RWPE2 (cell line): ENCODE measurements around the gene TTC28.

ENCODE experiments used
- ATAC-seq: fragments of 200-7000 bp; cut with Tn5 transposase; 3 replicates; pipeline ENCODE4 v1.9.1; 2021; ENCODE audit warnings: low read depth
- DNase-seq: peaks from one replicate; pipeline ENCODE4 v3.0.0-alpha.2; 2020; ENCODE audit warnings: low spot score
- H3K27ac ChIP-seq: fragments of 450-650 bp; 2 replicates; pipeline ENCODE4 v1.5.1; 2017; ENCODE audit warnings: mild to moderate bottlenecking; ENCODE audit not compliant: poor library complexity, severe bottlenecking
- H3K27me3 ChIP-seq: fragments of 250-450 bp; sonication (Bioruptor Pico); 2 replicates; pipeline ENCODE4 v1.5.1; 2021; ENCODE audit warnings: mild to moderate bottlenecking, moderate library complexity; ENCODE audit not compliant: insufficient read depth, poor library complexity, severe bottlenecking
- H3K36me3 ChIP-seq: fragments of 250-450 bp; sonication (Bioruptor Pico); 2 replicates; pipeline ENCODE4 v1.5.1; 2020; ENCODE audit warnings: low read depth, mild to moderate bottlenecking, moderate library complexity
- H3K4me1 ChIP-seq: fragments of 250-450 bp; sonication (Bioruptor Pico); 2 replicates; pipeline ENCODE4 v1.5.1; 2021; ENCODE audit warnings: mild to moderate bottlenecking, moderate library complexity; ENCODE audit not compliant: insufficient read depth, poor library complexity, severe bottlenecking
- H3K4me3 ChIP-seq: fragments of 250-450 bp; sonication (Bioruptor Pico); 2 replicates; pipeline ENCODE4 v1.5.1; 2021; ENCODE audit warnings: mild to moderate bottlenecking, moderate library complexity; ENCODE audit not compliant: severe bottlenecking
- H3K9me3 ChIP-seq: fragments of 250-450 bp; sonication (Bioruptor Pico); 2 replicates; pipeline ENCODE4 v1.5.1; 2021; ENCODE audit warnings: mild to moderate bottlenecking, moderate library complexity; ENCODE audit not compliant: severe bottlenecking
- CTCF ChIP-seq: fragments of 450-650 bp; IDR thresholded peaks from one replicate; pipeline ENCODE4 v1.5.1; 2017; ENCODE audit warnings: mild to moderate bottlenecking, moderate library complexity; ENCODE audit not compliant: poor library complexity, severe bottlenecking

The TTC28 gene

DNA sequence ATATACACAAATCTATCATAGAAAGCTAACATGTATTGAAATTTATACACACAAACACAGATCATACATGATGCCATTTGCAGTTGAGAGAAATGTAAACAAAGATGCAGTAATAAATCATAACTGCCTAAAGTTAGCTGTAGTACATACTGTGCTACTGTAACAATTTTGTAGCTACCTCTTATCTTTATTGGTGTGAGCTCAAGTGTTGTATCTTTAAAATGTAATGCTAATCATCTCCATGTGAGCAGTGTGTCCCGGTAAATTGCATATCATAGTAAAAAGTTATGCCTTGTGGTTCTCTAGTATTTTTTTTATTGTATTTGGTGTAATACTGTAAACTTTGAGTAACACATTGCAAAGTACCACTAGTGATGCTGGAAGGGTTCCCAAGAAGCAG, 743.7 kb downstream of the TTC28 start:
- Histone ChIP-seq H3K36me3 (no peaks in the 10 kb centered on the region; the same call in 1 of the 2 replicates), H3K27ac (no peak overlapping the region), H3K9me3 (no peaks in the 10 kb centered on the region), H3K27me3 (no peaks in the 10 kb centered on the region), H3K4me3 (no peak overlapping the region), H3K4me1 (peaks cover 5% of the 10 kb centered on the region)
- ATAC-seq (no peak), DNase-seq (no peak)
- no peak for TF ChIP-seq CTCF

DNA sequence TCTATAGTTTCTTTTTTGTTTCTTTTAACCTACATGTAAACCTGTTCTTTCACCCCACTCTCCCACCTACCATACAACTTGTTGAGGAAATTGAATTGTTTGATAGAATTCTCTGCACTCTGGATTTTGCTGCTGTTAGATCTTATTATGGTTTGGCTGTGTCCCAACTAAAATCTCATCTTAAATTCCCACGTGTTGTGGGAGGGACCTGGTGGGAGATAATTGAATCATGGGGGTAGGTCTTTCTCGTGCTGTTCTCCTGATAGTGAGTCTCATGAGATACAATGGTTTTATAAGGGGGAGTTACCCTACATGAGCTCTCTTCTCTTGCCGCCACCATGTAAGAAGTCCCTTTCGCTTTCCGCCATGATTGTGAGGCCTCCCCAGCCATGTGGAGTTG, 745.6 kb downstream of the TTC28 start:
- Histone ChIP-seq H3K9me3 (no peaks in the 10 kb centered on the region), H3K27ac (no peak overlapping the region), H3K36me3 (no peaks in the 10 kb centered on the region; the same call in 1 of the 2 replicates), H3K4me1 (peaks cover 18% of the 10 kb centered on the region), H3K4me3 (no peak overlapping the region), H3K27me3 (no peaks in the 10 kb centered on the region)
- ATAC-seq = no peak
- no peak for TF ChIP-seq CTCF
- DNase-seq = no peak

GRCh38 chr22:27933186-27933983, 746.3 kb downstream of the TTC28 start:
- Histone ChIP-seq H3K36me3 (no peaks in the 10 kb centered on the region; the same call in 1 of the 2 replicates), H3K27me3 (no peaks in the 10 kb centered on the region), H3K4me3 (no peak overlapping the region), H3K27ac (no peak overlapping the region), H3K9me3 (no peaks in the 10 kb centered on the region), H3K4me1 (peaks cover 18% of the 10 kb centered on the region)
- ATAC-seq (no peak), DNase-seq (no peak)
- TF ChIP-seq CTCF = no peak

DNA sequence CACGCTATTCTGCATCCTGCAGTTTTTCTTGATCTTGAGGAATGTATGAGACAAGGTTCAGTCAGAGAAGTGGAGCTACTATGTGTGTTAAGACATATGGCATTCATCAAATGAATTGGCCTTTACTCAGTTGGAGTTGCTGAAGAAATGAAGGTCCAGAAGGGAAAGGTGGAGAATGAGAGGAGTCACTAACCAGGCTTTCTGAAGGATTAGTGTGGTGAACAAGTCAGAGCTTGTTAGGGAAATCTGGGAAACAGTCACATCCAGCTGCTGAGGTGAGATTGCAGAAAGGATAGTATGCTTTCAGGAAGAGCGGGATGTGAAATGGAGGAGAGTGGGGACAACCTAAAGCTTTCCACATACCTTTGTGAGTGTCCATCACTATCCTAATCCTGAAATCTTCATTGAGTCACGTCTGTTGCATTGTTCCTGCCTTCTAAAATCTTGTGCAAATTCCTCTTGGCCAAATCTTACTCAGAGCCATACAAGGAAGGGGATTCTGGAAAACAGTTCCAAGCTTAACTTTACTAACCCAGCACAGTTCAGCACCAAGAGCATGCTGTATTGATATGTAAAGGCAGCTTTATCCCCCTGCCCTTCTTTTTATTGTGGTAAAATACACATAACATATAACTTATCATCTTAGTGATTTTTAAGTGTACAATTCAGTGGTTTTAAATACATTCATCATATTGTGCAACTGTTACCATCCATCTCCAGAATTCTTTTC, 749.1 kb downstream of the TTC28 start:
- Histone ChIP-seq H3K36me3 (peaks cover 8% of the 10 kb centered on the region), H3K4me3 (no peak overlapping the region), H3K4me1 (peaks cover 18% of the 10 kb centered on the region), H3K27ac (peak overlapping the region; percentile 67), H3K9me3 (peaks cover 3% of the 10 kb centered on the region), H3K27me3 (no peaks in the 10 kb centered on the region)
- ATAC-seq (peak; percentile 92), DNase-seq (no peak)
- TF ChIP-seq CTCF = no peak
